Mucosa of descending colon (tissue), 3 donors: ENCODE results near the gene ZNF365. TPM values are rescaled to one million over a fixed set of nuclear protein-coding genes. Genes with fewer than 3 reads are reported as not detected.

Source experiments
- ATAC-seq: fragments of 200-7000 bp; cut with Tn5 transposase; one replicate; pipeline ENCODE4 v1.9.1; 2020; ENCODE audit warnings: mild to moderate bottlenecking, moderate library complexity
- DNase-seq, 3 donors: peaks; one replicate each; pipeline ENCODE4 v3.0.0-alpha.2; 2020
- H3K36me3 ChIP-seq: fragments of 200-600 bp; one replicate; pipeline ENCODE4 v1.8.0; 2021; ENCODE audit warnings: low read depth, mild to moderate bottlenecking
- H3K4me1 ChIP-seq: fragments of 200-600 bp; one replicate; pipeline ENCODE4 v1.8.0; 2021; ENCODE audit warnings: low read depth, mild to moderate bottlenecking
- H3K4me3 ChIP-seq: fragments of 200-600 bp; one replicate; pipeline ENCODE4 v1.8.0; 2021; ENCODE audit warnings: mild to moderate bottlenecking
- H3K9me3 ChIP-seq: fragments of 200-600 bp; one replicate; pipeline ENCODE4 v1.8.0; 2021; ENCODE audit warnings: mild to moderate bottlenecking
- CTCF ChIP-seq: fragments of 200-600 bp; IDR thresholded peaks from one replicate; pipeline ENCODE4 v1.8.0; 2022; ENCODE audit warnings: antibody characterized with exemption, mild to moderate bottlenecking
- intact Hi-C, 2 donors: fragments of 100-400 bp; cut with DNase I in 1 of 2; cut with micrococcal nuclease in 1 of 2; formaldehyde crosslinking; loops; one replicate each; pipeline versions ENCODE4 v1.11.0 to v1.11.1; 2022; cut with DNase I, micrococcal nuclease
- total RNA-seq, 3 donors: library from RNA; stranded (reverse); fragmentation: NEBNext Ultra II Directional in 2 of 3; extraction: Animal tissue kit (Norgen Biotek cat#: 25700) in 2 of 3; gene quantifications; one replicate each; pipeline versions ENCODE4 v1.2.1 to v1.2.4, GENCODE V29; 2021 to 2023
- donor health status: DM: no; HTN: no; CAD: no; lungs with moderate emphysema.
- donor health status: DM: no; HTN: no; CAD: no.
- donor health status: DM: no; HTN: yes; CAD: no.

Gene ZNF365
- total RNA-seq, 3 donors from 2014 or later: 0.29 to 0.38 TPM; not detected in 1

GRCh38 chr10:62333135-62333889 is 40.9 kb upstream of the ZNF365 start:
- ATAC-seq (no peak), DNase-seq (no peak)
- intact Hi-C loops: no loop called here
- no peaks in the 10 kb centered on the region for H3K4me1 ChIP-seq
- H3K9me3 ChIP-seq: no peaks in the 10 kb centered on the region
- no peaks in the 10 kb centered on the region for H3K36me3 ChIP-seq
- TF ChIP-seq CTCF: no peak
- H3K4me3 ChIP-seq: no peak overlapping the region

- no peak overlapping the region for H3K4me3 ChIP-seq
- H3K9me3 ChIP-seq: no peaks in the 10 kb centered on the region
- intact Hi-C loops: no loop called here
- no peak for DNase-seq
- no peaks in the 10 kb centered on the region for H3K4me1 ChIP-seq
- no peaks in the 10 kb centered on the region for H3K36me3 ChIP-seq
- ATAC-seq: no peak
- no peak for TF ChIP-seq CTCF
Observed at GRCh38 chr10:62333988-62334682, 40.0 kb upstream of the ZNF365 start.

DNA sequence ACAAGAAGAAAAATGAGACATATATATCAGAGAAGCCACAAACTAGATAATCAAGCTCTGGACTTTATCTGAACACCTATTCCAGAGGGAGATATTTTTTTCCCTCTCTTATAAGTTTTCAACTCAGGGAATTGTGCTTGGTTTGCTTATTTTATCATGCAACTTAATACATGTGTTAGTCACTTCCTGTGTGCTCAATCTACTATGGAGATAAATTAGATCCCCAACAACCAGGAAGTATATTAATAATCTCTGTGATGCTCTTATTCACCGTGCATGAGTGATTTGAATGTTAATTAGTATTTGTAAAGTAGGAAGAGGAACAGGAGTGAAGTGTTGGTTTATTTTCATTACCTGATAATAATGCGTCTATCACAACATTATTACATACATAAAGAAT is 38.8 kb upstream of the ZNF365 start:
- no peaks in the 10 kb centered on the region for H3K9me3 ChIP-seq
- TF ChIP-seq CTCF: no peak
- DNase-seq (no peak), ATAC-seq (no peak)
- intact Hi-C loops: no loop called here
- H3K4me3 ChIP-seq: no peak overlapping the region
- no peaks in the 10 kb centered on the region for H3K36me3 ChIP-seq
- H3K4me1 ChIP-seq: no peaks in the 10 kb centered on the region

GRCh38 chr10:62336404-62336803 is 37.8 kb upstream of the ZNF365 start:
- Histone ChIP-seq H3K4me1 (no peaks in the 10 kb centered on the region), H3K4me3 (no peak overlapping the region), H3K36me3 (no peaks in the 10 kb centered on the region), H3K9me3 (peaks cover 5% of the 10 kb centered on the region)
- TF ChIP-seq CTCF: no peak
- intact Hi-C loops: no loop called here
- ATAC-seq (no peak), DNase-seq (no peak)

- no peak overlapping the region for H3K4me3 ChIP-seq
- H3K9me3 ChIP-seq: peaks cover 20% of the 10 kb centered on the region
- DNase-seq (no peak), ATAC-seq (no peak)
- TF ChIP-seq CTCF: no peak
- H3K4me1 ChIP-seq: no peaks in the 10 kb centered on the region
- intact Hi-C loops: no loop called here
- no peaks in the 10 kb centered on the region for H3K36me3 ChIP-seq
Observed at GRCh38 chr10:62341419-62341818, 32.8 kb upstream of the ZNF365 start.
